ENCODE results near the gene ASTN2.

The ASTN2 gene

GRCh38 chr9:117046666-117047327 is 368.1 kb downstream of the ASTN2 start:
- ATAC-seq (ENCODE audit: insufficient read depth, low read depth) (no peak), DNase-seq (no peak)
- Histone ChIP-seq H3K4me3 (ENCODE audit: low read depth in 1 of 2, low read length in 2 of 2) (no peak overlapping the region), H3K36me3 (ENCODE audit: insufficient read depth, low read length) (no peaks in the 10 kb centered on the region), H3K4me2 (ENCODE audit: insufficient read depth, low read length) (no peak overlapping the region), H3K9me3 (ENCODE audit: insufficient read depth, low read length, severe bottlenecking) (no peaks in the 10 kb centered on the region), H3K79me2 (ENCODE audit: insufficient read depth, low read length) (no peaks in the 10 kb centered on the region), H3K4me1 (ENCODE audit: insufficient read depth, low read length) (no peaks in the 10 kb centered on the region), H3K9ac (ENCODE audit: low read depth, low read length) (no peak overlapping the region), H3K27me3 (ENCODE audit: insufficient read depth, low read length, poor library complexity) (no peaks in the 10 kb centered on the region), H4K20me1 (ENCODE audit: insufficient read depth, low read length) (no peaks in the 10 kb centered on the region), H2AFZ (ENCODE audit: low read depth, low read length) (no peak overlapping the region), H3K27ac (ENCODE audit: low read length) (no peak overlapping the region)
- TF ChIP-seq CTCF (IDR thresholded peaks at IDR 0.05; ENCODE audit: borderline replicate concordance, extremely low read depth, low read length, poor library complexity, severe bottlenecking): no peak
- no peak for TF ChIP-seq EZH2 (IDR thresholded peaks at IDR 0.05; ENCODE audit: borderline replicate concordance, low read depth, low read length, severe bottlenecking)

GRCh38 chr9:117044241-117044640 is 370.6 kb downstream of the ASTN2 start:
- no peak overlapping the region for H3K9ac ChIP-seq (ENCODE audit: low read depth, low read length)
- no peaks in the 10 kb centered on the region for H3K27me3 ChIP-seq (ENCODE audit: insufficient read depth, low read length, poor library complexity)
- no peak overlapping the region for H3K27ac ChIP-seq (ENCODE audit: low read length)
- H4K20me1 ChIP-seq (ENCODE audit: insufficient read depth, low read length): no peaks in the 10 kb centered on the region
- H3K4me2 ChIP-seq (ENCODE audit: insufficient read depth, low read length): no peak overlapping the region
- H3K4me1 ChIP-seq (ENCODE audit: insufficient read depth, low read length): no peaks in the 10 kb centered on the region
- H3K36me3 ChIP-seq (ENCODE audit: insufficient read depth, low read length): no peaks in the 10 kb centered on the region
- H3K79me2 ChIP-seq (ENCODE audit: insufficient read depth, low read length): no peaks in the 10 kb centered on the region
- H3K9me3 ChIP-seq (ENCODE audit: insufficient read depth, low read length, severe bottlenecking): no peaks in the 10 kb centered on the region
- H3K4me3 ChIP-seq (ENCODE audit: low read depth in 1 of 2, low read length in 2 of 2): no peak overlapping the region
- no peak for ATAC-seq (ENCODE audit: insufficient read depth, low read depth)
- H2AFZ ChIP-seq (ENCODE audit: low read depth, low read length): no peak overlapping the region
- TF ChIP-seq EZH2 (IDR thresholded peaks at IDR 0.05; ENCODE audit: borderline replicate concordance, low read depth, low read length, severe bottlenecking) (no peak), CTCF (IDR thresholded peaks at IDR 0.05; ENCODE audit: borderline replicate concordance, extremely low read depth, low read length, poor library complexity, severe bottlenecking) (no peak)
- DNase-seq: no peak

- Histone ChIP-seq H3K9me3 (ENCODE audit: insufficient read depth, low read length, severe bottlenecking) (no peaks in the 10 kb centered on the region), H2AFZ (ENCODE audit: low read depth, low read length) (no peak overlapping the region), H3K4me1 (ENCODE audit: insufficient read depth, low read length) (no peaks in the 10 kb centered on the region), H3K27ac (ENCODE audit: low read length) (no peak overlapping the region), H3K79me2 (ENCODE audit: insufficient read depth, low read length) (no peaks in the 10 kb centered on the region), H4K20me1 (ENCODE audit: insufficient read depth, low read length) (no peaks in the 10 kb centered on the region), H3K4me3 (ENCODE audit: low read depth in 1 of 2, low read length in 2 of 2) (no peak overlapping the region), H3K27me3 (ENCODE audit: insufficient read depth, low read length, poor library complexity) (no peaks in the 10 kb centered on the region), H3K36me3 (ENCODE audit: insufficient read depth, low read length) (no peaks in the 10 kb centered on the region), H3K4me2 (ENCODE audit: insufficient read depth, low read length) (no peak overlapping the region), H3K9ac (ENCODE audit: low read depth, low read length) (no peak overlapping the region)
- ATAC-seq (ENCODE audit: insufficient read depth, low read depth) (no peak), DNase-seq (no peak)
- TF ChIP-seq CTCF (IDR thresholded peaks at IDR 0.05; ENCODE audit: borderline replicate concordance, extremely low read depth, low read length, poor library complexity, severe bottlenecking) (no peak), EZH2 (IDR thresholded peaks at IDR 0.05; ENCODE audit: borderline replicate concordance, low read depth, low read length, severe bottlenecking) (no peak)
Measured at GRCh38 chr9:117043159-117043558, 371.7 kb downstream of the ASTN2 start.

All from DND-41 (cell line).